NOMO-1 treated with dmso at 0.1 percent for 144 hours (cell line): ENCODE measurements around the gene PRKD1.
"Not testable (repeated sequence)": the region's sequence is repeated elsewhere in the genome, so short reads cannot be mapped to it uniquely, and the experiment has no call there.

Experiments
- DNase-seq: peaks from one replicate; lab custom pipeline; 2025; ENCODE audit not compliant: unreplicated experiment; lab: John Stamatoyannopoulos, UW

The PRKD1 gene

DNA sequence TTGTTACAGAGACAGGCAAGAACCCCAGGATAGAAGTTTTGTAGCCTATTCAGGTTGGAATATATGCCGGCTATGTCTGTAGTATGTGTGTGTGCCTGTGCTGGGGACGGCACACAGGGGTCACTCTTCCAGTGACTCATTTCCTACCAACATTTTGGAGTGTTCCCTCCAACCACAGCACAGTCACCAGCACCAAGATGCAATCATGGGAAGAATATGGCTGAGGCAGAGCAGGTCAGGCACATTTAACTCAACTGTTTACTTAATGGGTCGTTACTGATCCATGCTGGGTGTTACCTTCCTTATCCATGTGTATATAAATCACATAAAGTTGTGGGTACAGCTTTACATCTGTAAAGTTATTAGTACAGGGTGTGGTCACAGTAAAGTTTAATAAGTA is 178.3 kb downstream of the PRKD1 start:
- no peak for DNase-seq

DNA sequence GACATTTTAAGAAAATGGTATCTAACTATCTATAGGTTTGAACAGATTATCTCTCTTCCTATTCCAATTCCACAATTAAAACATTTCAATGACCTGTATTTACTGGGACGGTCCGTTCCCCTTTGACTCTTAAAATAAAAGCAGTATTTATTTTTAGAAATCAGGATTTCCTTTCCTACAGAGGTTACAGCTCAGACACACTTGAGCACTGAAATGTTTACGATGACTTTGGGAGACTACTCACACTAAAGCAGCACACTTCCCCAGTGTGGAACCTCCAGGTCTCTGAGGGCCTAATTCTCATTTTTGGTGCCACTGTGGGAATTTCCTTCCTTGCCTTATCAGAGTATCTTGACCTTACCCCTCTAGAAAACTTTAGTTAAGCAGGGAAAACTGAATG is 181.8 kb downstream of the PRKD1 start:
- no peak for DNase-seq

DNA sequence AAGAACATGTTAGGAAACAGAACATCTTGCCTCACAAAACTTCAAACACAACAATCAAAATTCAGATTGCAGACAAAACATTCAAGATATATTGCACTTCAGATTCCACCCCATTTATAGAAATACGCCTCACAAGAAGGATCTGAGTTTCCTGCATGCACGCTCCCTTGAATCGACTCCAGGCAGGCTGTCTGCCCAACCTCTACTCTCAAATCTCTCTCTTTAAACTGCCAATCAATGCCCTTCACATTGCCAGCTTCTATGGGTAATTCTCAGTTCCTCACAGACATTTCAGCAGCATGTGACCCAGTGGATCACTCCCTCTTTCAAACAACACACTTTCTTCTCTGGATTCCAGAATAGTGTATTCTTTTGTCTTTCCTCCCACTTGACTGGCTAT is 184.1 kb downstream of the PRKD1 start:
- no peak for DNase-seq

- no peak for DNase-seq
Observed at GRCh38 chr14:29741909-29742401, 185.7 kb downstream of the PRKD1 start.

DNA sequence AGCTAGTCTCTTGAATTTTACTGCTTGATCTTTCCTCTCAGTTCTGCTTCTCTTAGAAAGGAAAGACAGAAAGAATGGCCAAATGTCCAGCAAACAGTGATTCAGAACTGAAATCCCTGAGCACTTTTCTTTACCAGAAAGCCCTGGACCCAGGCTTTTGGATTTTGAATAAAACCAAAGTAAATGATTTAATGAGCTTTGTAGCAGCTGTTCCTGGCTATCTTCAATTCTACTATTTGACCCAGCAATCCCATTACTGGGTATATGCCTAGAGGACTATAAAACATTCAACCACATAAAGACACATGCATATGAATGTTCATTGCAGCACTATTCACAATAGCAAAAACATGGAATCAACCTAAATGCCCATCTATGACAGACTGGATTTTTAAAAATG is 187.2 kb downstream of the PRKD1 start:
- DNase-seq = no peak

GRCh38 chr14:29738950-29739349 is 188.7 kb downstream of the PRKD1 start:
- DNase-seq = no peak

DNA sequence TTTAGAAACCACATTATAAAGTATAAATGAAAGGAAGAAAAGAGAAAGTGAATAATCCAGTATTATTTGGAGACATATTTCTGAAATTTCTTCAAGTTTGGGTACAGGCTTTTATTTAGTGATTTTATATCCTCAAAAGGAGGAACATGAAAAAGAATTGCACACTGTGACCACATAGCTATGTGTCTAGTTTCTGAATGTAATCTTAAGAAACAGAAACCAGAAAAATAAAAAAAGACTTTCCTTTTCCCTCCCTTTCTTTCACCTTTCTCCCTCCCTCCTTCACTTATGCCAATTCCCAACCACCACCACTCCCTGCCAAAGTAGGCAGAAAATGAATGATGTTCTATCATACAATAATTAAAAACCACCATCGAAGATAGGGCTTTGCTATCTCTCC is 189.6 kb downstream of the PRKD1 start:
- no peak for DNase-seq

GRCh38 chr14:29735459-29735858 is 192.2 kb downstream of the PRKD1 start:
- no peak for DNase-seq

DNA sequence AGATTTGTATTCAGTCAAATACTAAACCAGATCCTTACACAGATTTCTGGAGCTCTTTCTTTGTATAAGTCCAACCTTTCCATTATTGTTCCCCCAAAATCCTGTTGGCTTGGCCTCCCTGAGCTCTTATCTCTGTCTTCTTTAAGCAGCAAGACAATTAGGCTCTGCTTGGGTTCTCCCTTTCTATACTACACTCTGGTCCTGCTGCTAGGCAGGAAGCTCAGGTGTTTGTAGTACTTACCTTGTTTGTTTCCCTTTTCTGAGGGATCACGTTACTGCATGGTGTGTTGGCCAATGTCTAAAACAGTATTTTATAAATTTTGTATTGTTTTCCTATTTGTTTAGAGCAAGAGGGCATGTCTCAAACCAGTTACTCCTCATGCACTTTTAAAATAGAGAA is 192.9 kb downstream of the PRKD1 start:
- no peak for DNase-seq

DNA sequence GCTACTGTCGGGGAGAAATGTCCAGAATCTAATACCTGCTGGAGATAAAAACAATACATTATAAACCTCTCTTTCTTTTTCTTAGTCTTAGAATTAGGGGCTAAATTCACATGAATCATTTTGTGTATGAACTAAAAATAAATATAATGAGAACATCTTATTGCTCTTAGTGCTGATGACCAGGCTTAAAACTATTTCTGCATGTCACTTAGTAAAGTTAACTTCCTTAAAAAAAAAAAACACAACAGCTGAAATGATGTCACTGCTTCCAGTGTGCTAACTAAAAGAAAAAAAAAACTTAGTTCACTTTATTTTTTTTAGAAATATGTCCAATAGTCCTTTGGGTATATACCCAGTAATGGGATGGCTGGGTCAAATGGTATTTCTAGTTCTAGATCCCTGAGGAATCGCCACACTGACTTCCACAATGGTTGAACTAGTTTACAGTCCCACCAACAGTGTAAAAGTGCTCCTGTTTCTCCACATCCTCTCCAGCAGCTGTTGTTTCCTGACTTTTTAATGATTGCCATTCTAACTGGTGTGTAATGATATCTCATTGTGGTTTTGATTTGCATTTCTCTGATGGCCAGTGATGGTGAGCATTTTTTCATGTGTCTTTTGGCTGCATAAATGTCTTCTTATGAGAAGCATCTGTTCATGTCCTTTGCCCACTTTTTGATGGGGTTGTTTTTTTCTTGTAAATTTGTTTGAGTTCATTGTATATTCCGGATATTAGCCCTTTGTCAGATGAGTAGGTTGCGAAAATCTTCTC is 200.9 kb downstream of the PRKD1 start:
- DNase-seq = not testable (repeated sequence)

GRCh38 chr14:29724991-29725390 is 202.7 kb downstream of the PRKD1 start:
- DNase-seq = no peak

- DNase-seq = no peak
Observed at GRCh38 chr14:29722831-29723230, 204.8 kb downstream of the PRKD1 start.

DNA sequence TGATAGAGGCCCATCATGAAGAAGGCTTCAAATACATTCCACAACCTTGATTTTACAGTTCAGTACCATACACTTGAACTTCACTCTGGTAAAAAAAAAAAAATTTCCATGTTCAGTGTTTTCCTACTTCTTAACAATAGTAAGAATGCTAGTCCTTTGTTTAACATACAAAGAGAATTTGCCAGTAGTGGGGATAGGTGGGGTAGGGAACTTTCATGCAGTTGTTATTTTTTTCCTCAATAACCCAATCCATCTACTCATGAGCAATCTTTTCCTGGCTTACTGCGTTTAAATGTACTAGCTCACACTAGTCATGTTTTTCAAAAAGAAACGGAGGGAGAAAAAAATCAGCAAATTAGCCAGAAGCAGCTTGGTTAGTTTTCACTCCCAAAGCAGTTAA is 206.1 kb downstream of the PRKD1 start:
- no peak for DNase-seq

DNA sequence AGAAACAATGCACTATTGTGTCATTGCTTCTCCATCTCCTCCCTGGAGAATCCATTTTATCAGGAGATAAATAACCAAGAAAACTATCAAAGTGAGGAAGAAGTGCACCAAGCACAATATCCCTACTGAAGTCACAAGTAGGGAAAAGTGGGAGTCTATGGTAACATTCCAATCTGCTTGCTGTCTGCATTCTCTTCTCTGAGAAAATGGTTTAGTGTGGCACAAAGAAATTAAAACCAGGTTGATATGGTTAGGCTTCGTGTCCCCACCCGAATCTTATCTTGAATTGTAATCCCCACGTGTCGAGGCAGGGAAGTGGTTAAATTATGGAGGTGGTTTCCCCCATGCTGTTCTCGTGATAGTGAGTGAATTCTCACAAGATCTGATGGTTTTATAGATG is 209.7 kb downstream of the PRKD1 start:
- no peak for DNase-seq

DNA sequence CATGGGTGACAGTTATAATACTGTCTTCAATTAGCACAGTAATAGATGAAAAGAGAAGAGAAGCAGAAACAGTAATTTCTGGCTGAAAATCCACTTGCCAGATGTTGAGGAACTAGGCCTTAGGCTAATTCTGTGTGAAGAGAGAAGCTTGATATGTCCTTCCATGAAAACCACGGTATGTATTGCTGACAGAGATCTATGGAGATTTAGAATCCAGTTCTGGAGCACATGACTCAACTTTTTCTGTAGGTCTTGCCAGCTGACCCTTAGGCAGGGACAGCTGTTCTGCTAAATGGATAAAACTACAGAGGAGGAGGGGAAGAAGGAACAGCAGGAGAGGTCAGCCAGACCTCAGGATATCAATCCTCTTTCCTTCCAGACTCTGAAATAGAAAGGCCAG is 211.5 kb downstream of the PRKD1 start:
- DNase-seq = no peak

GRCh38 chr14:29712601-29713000 is 215.0 kb downstream of the PRKD1 start:
- no peak for DNase-seq

DNA sequence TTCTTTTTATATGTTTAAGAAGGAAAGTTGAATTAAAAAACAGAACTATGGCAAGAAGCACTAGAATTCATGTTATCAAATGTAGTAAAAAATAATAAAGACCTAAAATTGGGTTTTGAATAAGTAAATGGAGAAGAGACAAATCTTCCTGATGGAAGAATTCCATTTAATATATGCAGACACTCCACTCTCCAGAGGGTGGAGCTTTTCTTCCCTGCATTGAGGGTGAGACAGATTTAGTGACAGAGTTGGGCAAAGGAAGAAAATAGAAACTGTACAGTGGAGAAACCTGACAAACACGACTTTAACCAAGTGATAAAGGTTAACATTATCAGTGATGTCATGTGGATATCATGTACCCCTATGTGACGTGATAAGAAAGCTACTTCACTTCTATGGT is 217.6 kb downstream of the PRKD1 start:
- DNase-seq = no peak

DNA sequence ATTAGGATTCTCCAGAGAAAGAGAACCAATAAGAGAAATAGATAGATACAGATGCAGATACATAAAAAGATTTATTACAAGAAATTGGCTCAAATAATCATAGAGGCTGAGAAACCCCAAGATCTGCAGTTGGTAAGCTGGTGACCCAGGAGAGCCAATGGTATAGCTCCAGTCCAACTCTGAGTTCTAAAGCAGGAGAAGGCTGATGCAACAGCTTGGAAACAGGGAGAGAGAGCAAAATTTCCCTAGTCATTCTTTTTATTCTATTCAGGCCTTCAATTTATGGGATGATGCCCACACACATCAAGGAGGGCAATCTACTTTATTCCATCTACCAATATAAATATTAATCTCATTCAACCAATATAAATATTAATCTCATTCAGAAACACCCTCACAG is 218.2 kb downstream of the PRKD1 start:
- no peak for DNase-seq

DNA sequence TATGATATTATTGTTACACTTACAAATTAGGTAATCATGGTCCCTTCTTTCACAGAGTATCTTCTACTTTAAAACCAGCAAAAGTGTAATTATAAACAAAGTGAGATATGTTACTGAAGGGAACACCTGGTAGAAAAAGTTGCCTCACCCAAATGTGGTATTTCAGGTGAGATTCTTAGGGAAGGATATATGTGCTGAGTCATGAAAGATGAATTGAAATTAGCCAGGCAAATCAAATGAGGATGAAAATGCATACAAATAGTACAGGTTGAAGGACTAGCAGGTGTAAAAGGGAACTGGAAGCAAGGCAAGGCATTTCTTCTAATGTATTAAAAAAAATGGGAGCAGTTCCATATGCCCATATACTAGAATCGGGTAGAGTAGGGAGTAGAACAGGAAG is 220.9 kb downstream of the PRKD1 start:
- DNase-seq = no peak

DNA sequence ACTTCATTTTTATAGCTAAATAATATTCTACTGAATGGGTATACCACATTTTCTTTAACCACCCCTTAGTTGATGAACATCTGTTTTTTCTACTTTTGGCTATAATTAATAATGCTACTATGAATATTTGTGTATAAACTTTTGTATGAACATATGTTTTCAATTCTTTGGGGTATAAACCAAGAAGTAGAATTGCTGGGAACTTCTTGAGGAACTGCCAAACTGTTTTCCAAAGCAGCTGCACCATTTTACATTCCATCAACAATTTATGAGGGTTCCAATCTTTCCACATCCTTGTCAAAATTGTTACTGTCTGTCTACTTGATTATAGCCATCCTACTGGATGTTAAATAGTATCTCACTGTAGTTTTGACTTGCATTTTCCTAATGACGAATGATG is 221.8 kb downstream of the PRKD1 start:
- no peak for DNase-seq

- not testable (repeated sequence) for DNase-seq
Observed at GRCh38 chr14:29689597-29689996, 238.1 kb downstream of the PRKD1 start.

- no peak for DNase-seq
Observed at GRCh38 chr14:29687866-29688265, 239.8 kb downstream of the PRKD1 start.

DNA sequence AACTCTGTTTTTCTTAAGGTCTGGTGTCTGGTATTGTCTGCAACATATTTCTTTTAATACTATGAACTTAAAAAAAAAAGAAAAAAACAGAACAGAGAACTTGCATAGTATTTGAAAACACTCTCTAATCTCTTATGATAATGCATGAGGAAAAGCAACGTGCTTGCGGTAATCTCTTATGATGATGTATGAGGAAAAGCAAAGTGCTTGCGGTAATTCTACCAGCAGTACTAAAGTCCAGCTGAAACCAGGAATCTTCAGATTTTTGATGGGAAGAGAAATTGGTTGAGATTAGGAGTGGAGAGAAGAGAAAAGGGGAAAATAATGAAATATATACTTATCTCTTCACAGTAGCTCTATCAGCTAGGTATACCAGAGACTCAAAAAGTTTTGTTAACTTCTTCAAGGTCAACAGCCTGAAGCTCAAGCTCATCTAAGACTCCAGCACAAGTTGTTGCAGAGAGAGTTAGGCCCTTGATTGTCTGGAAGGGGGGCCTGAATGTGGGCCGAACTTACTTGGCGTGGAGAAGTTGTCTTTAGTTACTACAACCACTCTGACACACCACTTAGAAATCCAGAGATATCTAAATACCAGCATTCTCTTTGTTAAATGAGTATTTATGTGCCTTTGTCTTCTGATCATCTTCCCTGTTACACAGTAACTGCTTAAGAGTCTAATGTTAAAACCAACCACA is 240.4 kb downstream of the PRKD1 start:
- DNase-seq = no peak
